NOMO-1 (cell line): ENCODE results near the gene NHLRC1.

Experiments
- DNase-seq, 2 experiments: peaks; one replicate each; lab custom pipeline; 2025; ENCODE audit not compliant: unreplicated experiment in 2 of 2; lab: John Stamatoyannopoulos, UW

NHLRC1 gene

DNA sequence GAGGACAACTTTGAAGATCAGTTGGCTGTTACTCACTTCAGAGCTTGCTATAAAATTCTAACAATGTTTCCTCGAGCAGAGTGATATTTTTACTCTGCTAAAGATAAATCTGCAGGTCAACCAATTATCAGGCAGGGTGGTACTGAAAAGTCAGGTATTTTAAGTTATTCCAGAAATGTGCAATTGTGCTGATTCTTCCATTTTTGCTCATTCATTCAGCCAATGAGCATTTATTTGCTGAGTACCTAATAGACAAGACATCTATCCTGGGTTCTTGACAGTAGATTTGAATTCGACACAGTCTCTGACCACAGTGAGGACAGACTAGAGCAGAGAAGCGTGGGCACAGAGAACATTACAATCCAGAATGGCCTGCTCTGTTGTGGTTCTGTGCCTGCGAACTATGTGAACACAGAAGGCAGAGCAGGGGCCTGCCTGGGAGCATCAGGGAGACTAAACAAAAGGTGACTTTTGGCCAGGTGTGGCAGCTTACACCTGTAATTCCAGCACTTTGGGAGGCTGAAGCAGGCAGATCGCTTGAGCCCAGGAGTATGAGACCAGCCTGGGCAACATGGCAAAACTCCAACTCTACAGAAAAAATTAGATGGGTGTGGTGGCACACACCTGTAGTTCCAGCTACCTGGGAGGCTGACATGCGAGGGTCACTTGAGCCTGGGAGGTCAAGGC, 17.6 kb upstream of the NHLRC1 start:
- no peak for DNase-seq

DNA sequence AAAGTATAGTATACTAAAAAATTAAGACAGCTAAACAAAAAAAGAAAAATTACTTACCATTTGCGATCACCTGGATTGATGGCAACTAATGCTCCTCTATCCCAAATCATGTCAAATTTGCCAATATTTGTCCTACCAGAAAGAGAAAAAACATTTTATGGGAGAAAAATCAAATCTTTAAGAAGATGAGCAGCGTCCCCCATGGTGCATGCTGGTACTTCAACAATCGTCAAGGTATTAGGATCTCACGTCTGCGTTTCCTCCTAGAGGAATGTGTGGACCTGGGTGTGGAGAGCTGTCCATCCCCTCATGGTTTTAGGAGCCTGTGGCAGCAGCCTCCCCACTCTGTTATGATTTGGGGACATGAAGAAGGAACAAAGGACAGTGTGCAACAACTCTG, 16.4 kb upstream of the NHLRC1 start:
- DNase-seq: no peak

DNA sequence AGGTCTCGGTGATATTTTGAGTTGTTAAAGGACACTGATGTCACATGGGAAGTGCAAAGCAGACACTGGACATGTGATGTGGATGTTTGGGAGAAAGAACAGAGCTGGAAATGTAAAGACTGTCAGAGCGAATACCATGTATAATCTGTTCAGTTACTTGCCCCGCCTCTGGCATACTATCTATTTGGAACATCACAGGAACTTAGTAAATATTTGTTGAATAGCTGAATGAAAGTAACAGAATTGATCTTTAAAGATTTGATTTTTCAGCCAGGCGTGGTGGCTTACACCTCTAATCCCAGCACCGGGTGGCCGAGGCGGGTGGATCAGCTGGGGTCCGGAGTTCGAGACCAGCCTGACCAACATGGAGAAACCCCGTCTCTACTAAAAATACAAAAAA, 13.8 kb upstream of the NHLRC1 start:
- no peak for DNase-seq

DNA sequence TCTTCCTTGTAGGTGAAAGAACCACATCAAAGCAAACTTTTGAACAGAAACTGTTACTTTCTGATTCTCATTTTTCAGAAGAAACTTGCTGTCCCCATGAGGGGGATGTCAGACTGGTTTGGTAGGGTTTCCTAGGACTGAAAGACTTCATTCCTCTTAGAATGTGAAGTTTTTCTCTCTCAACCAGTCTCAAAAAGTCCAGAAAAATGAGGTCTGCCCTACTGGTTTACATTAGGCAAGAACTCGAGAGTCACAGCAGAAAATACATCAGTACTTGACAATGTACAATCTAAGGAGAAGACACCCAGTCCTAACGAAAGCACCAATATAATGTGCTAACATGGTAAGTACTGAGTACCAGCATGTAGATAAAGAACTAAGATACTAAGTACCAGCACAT, 12.7 kb upstream of the NHLRC1 start:
- DNase-seq: no peak

DNA sequence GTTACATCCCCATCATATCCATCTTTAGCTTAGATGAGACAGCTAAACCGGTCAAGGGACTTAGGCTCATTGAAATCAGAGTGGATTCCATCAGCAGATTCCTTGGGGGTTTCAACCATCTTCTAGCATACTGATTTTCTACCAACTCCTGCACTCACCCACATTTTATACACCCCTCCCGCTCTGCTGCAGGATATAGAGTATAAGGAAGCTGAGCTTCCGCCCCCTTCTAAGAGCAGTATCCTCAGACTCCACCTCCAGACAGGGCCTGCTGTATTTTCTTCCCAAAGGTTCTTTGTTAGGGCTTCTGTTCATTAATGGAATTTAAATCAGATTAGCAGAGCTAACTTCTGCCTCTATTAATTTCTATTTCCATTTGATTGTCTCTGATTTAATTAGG, 9.9 kb upstream of the NHLRC1 start:
- no peak for DNase-seq

DNA sequence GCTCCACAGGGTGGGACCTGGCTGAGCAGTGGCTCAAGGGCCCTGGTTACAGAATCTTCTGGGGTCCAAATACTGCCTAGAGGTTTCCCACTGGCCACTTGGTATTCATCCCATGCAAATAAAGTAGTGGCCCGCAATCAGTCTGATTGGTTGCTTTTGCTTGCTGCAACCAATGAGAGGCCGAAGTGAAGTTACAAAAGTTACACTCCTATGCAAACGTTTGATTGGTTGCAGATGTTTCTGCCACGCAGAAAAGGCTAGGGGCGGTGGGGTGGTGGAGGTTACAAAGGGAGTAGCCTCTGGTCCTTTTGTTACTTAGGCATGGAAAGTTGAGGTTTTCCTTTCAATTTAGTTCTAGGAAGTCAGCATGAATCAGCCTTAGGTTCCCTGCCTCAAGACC, 3.6 kb upstream of the NHLRC1 start:
- no peak for DNase-seq

DNA sequence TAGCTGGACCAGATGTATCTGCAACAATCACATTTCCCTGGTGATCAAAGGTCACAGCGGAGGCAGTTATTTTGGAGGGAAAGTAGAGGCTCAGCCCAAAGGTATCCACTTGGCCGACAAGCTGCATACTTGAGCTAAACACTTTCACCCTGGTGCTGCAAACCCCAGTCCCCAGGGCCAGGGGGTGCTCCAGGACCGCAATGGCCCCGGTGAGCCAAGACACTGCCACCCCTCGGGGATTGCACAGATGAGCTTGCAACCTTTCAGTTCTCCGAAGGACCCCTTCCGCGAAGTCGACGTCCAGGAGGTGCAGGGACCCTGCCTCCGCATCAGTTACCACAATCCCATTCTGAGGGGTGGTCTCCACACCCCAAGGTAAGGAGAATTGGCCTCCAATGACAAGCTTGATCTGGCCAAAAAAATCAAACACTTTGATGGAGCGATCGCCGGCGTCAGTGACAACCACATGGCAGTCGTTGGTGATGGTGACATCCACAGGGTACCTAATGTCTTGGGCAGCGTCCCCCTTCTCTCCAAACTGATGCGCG, 823 bp downstream of the NHLRC1 start:
- no peak for DNase-seq

DNA sequence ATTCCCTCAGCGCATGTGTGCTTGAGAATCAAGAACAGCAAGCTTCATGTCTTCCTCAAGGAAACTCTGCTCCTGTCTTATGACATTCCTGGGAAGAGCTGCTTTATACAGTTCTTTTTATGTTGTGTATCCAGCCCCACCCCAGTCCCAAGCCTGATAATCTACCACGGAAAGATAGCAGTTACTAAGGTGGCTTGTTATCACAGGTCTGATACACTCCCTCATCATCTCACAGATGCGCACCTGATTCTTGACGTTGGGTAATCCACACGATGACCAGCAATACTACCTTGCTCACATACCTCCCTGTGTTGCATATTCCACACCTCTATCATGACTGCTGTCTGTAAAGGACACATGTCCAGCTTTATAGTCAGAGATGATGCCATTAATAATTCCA, 3.2 kb downstream of the NHLRC1 start:
- no peak for DNase-seq

DNA sequence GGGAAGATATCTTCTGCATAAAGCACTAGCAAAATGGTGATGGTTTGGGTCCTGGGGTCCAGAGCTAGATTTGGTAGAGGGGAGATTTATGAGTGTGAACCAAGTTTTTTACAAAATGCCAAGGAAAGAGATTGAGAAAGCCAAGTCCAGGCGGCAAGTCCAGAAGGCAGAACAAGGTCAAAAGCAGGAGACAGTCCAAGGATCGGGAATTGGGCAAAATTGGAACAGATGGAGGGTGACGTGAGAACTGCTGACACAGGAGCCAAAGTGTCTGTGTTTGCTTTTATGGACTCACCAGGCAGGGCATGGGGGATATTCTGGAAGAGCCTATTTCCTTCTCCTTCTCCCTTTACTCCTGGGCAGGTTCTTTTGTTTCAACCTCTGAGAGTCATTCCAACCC, 4.1 kb downstream of the NHLRC1 start:
- DNase-seq: no peak

DNA sequence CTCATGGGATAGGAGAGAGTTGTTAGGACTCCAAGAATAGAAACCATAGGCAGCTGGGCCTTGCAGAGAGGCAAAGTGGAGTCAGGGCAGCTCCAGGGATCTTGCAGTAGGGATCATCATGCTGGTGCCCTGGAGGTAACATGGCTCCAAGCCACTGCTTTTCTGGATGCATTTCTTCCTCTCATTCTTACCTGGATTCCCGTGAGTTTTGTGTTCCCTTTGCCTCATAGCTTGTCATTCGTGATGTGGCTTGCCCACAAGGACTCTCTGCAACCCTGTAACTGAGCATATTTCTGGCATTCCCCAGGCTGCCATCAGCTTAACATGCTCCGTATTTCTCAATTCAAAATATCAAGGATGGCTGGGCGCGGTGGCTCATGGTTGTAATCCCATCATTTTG, 5.3 kb downstream of the NHLRC1 start:
- no peak for DNase-seq

DNA sequence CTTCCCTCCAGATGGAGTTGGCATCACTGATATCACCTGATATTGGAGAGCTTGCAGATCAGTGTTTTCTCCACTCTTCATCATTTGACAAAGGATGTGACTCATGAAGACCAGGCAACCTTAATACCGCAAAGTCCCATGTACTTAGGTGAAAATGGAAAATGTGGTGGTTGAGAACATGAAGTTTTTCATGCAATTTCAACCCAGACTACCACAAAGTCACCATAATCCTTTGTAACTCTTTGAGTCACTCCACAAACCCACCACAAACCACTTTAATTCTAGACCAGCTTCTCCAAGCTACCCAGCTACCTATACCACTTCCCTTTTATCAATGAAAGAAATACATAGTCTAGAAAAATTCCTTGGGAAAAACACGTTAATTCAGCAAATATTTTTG, 7.1 kb downstream of the NHLRC1 start:
- peak in 1 of 2 experiments; percentile 44 for DNase-seq

DNA sequence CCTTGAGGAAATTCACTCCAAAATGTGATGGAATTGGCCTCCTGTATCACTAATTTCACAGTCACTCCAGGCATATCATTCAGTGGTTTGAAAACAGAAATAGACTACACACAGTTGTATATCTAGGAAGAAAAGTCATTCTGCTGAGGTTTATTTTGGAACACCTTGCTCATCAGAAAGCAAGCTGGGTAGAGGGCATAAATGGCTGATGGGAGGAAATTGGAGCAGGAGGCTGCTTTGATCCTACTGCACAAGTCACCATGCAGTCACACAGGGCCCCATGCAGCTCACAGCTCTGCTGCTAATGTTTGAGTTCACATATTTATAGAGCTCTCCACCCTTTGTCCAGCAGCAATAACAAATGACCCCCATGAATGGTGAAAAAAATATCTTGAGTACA, 12.3 kb downstream of the NHLRC1 start:
- DNase-seq: no peak

DNA sequence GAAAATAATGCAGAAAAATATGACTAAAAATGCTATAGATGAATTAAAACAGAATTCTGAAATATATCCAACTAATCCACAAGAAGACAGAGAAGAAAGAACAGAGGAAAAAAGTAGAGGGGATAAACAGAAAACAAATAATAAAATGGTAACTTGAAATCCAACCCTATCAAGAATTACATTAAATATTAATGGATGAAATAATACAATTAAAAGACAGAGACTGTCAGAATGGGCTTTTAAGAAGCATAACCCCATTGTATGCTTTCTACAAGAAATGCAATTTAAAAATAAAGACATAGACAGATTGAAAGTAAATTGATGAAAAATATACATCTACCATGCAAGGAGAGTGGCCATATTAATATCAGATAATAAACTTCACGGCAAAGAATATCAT, 15.4 kb downstream of the NHLRC1 start:
- DNase-seq: no peak

DNA sequence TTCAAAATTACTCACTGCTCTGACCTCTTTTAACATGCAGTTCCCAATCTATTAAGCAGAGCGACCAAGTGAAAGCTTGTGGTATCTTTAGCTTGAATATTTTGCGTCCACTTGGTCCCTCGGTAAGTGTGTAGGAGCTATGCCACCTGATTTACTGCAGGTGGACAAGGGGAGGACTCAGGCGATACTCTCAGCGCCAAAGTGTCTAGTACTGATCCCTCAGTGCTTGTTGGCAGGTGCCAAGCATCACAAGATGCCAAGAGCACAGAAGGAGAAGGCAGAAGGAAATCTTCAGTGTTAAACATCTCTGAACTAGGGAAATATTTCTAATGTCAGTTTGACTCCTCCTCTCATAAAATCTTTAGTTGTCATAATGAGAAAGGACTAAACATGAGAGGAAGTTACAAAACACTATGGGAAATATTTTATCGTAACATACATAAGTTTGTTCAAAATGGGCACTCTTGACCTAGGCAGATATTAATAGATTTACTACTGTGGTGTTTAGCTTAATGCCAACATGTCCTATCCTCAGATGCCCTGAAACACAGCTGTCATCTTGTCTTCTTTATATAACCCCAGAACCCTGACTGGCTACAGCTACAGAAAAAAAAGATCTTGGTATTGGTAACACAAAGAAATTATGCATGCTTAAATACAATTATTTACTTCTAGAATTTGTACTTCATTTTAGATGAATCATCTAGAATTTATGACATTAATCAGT, 19.5 kb downstream of the NHLRC1 start:
- DNase-seq: no peak

DNA sequence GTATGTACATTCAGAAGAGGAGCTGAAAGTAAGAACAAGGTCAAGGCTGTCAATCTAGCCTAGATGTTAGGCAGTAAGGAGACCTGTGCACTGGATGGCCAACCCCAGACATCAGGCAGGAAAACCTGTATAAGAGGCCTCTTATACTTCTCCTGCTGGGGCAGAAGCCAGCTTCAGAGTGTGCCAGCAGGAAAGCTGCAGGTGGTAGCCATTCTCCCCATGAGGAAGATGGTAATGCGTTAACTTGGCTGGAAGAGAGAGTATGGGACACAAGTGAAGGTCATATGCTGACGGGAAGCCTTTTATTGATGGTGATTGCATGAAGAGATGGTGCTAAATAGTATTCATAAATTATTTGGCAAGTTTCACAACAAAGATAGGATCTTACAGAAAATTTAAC, 20.6 kb downstream of the NHLRC1 start:
- DNase-seq: no peak

DNA sequence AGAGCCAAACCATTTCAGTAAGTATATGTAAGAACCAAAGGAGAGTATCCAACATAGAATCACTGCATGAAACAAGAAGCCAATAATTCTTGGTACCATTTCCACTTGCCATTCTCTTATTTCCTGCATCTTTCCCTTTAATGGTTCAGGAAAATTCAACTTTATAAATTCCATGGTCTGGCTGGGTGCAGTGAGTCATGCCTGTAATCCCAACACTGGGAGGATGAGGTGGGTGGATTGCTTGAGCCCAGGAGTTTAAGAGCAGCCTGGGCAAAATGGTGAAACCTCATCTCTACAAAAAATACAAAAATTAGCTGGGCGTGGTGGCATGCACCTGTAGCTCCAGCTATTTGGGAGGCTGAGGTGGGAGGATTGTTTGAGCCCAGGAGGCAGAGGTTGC, 21.2 kb downstream of the NHLRC1 start:
- DNase-seq: no peak

DNA sequence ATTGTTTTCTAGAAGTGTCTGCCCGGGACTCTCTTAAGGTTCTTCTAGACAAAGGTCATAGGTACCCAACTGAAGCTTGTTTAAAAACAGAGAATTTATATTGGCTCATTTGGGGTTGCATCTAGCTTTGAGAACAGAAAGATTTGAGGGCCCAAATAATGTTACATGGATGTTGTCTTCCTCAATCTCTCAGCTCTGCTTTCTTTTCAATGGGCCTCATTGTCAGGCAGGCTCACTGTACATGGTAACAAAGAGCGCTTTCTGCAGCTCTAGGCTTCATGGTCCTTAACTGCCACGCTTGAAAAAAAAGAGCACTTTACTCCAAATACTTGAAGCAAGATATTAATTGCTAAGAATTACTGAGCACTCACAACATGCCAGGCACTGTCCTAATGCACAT, 22.2 kb downstream of the NHLRC1 start:
- no peak for DNase-seq

DNA sequence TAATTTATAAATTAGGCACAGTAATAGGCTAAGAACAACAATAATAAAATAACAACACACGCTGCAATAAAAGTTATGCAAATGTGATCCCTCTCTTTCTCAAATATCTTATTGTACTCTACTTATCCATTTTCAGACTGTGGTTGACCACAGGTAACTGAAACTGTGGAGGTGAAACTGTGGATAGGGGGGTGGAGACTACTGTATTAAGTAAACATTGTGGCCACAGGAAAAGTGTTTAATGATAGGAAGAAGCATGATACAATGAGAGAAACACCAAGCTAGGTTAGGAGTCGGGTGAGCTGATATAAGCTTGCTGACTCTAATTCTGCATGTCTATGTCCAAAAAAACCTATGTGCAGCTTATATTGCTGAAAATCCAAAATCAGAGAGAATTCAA, 23.0 kb downstream of the NHLRC1 start:
- DNase-seq: no peak

DNA sequence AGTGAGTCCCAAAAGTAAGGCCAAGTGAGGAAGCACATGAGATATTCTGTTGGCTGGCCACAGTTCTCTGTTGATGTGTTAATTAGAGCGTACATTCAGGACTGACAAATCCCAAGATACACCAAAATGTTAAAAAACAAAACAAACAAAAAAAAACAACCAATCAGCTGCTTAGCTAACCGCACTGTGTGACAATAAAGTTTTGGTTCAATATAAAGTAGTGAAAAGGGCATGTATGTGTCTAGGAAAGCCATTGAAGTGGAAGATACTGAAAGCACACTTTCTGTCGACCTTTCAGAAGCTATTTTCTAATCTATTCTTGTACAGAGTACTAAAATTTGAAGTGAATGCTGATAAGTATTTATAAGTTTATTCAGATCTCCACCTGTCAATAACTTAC, 26.1 kb downstream of the NHLRC1 start:
- no peak for DNase-seq

DNA sequence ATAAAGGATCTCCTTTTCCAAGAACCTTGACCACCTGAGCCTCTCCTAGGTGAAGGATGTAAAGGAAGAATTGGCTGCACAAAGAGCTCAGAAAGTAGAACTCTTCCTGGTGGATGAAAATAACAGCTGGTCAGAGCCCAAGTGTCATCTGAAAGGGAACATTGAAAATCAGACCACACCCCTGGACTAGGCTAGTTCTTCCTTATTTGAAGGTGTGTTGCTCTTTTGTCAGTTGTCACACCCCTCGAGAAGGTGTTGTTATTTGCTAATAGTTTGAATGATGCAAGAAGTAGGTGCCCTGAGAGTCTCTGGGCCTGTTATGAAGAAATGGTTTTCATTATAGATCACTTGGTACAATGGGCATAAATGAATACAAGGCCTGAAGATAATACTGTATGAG, 31.1 kb downstream of the NHLRC1 start:
- DNase-seq: no peak

DNA sequence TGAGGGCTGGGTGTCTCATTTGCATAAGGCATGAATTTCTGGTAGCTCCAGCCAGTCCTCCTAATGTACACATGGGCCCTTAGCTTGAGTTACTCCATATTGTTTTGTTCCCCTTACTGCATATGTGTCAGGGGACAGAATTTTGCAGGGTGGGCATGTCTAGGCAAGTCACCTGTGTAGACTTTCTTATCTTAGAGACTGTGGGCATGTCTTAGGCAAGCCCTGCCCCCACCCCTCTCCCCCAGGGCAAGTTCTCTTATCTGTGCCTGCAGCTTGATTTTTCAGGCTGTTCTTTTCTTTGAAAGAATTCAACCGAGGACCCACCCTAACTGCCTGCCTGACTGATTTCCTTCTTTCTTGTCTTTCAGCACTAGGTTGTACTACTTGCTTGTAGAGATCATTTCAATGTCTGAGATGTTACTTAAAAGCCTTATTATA, 32.1 kb downstream of the NHLRC1 start:
- no peak for DNase-seq
